H9 (cell line): Measurements from ENCODE around the gene USP6NL. TPM values are rescaled to one million over a fixed set of nuclear protein-coding genes. Genes with fewer than 3 reads are reported as not detected.

Source experiments
- DNase-seq: peaks from one replicate; pipeline ENCODE4 v3.0.0-alpha.2; 2017
- H2AFZ ChIP-seq: one replicate; pipeline ENCODE4 v1.6.1; 2013; ENCODE audit warnings: mild to moderate bottlenecking, low read length, control low read depth, moderate library complexity
- H2AK5ac ChIP-seq: 2 replicates; pipeline ENCODE4 v1.6.1; 2013; ENCODE audit warnings: low read length, control low read depth, mixed read lengths; ENCODE audit not compliant: insufficient read length
- H2BK120ac ChIP-seq: one replicate; pipeline ENCODE4 v1.6.1; 2013; ENCODE audit warnings: low read depth, mild to moderate bottlenecking, low read length, control low read depth, inconsistent platforms; ENCODE audit not compliant: poor library complexity, severe bottlenecking
- H2BK12ac ChIP-seq: 2 replicates; pipeline ENCODE4 v1.6.1; 2013; ENCODE audit warnings: low read length, control low read depth, mixed read lengths, low read depth; ENCODE audit not compliant: insufficient read length
- H2BK15ac ChIP-seq: 2 replicates; pipeline ENCODE4 v1.6.1; 2013; ENCODE audit warnings: low read depth, low read length, control low read depth
- H2BK20ac ChIP-seq: one replicate; pipeline ENCODE4 v1.6.1; 2013; ENCODE audit warnings: low read depth, mild to moderate bottlenecking, low read length, control low read depth, inconsistent platforms; ENCODE audit not compliant: poor library complexity, severe bottlenecking
- H2BK5ac ChIP-seq: 2 replicates; pipeline ENCODE4 v1.6.1; 2013; ENCODE audit warnings: low read length, control low read depth, mixed read lengths; ENCODE audit not compliant: insufficient read length
- H3K14ac ChIP-seq: 2 replicates; pipeline ENCODE4 v1.6.1; 2013; ENCODE audit warnings: low read length, control low read depth; ENCODE audit not compliant: insufficient read depth
- H3K18ac ChIP-seq: 2 replicates; pipeline ENCODE4 v1.6.1; 2013; ENCODE audit warnings: low read depth, mild to moderate bottlenecking, mixed read lengths, low read length, control low read depth; ENCODE audit not compliant: insufficient read length
- H3K23ac ChIP-seq: 2 replicates; pipeline ENCODE4 v1.6.1; 2013; ENCODE audit warnings: low read length, control low read depth, mixed read lengths, low read depth; ENCODE audit not compliant: insufficient read length
- H3K23me2 ChIP-seq: 2 replicates; pipeline ENCODE4 v1.6.1; 2013; ENCODE audit warnings: low read depth, mild to moderate bottlenecking, mixed read lengths, low read length, control low read depth; ENCODE audit not compliant: insufficient read length, poor library complexity, severe bottlenecking
- H3K27ac ChIP-seq: 2 replicates; pipeline ENCODE4 v1.5.1; 2013; ENCODE audit warnings: low read length, control low read depth, mixed read lengths, low read depth; ENCODE audit not compliant: insufficient read length
- H3K27me3 ChIP-seq: 2 replicates; pipeline ENCODE4 v1.6.1; 2013; ENCODE audit warnings: low read length, control low read depth, inconsistent platforms; ENCODE audit not compliant: insufficient read depth
- H3K4ac ChIP-seq: 2 replicates; pipeline ENCODE4 v1.6.1; 2013; ENCODE audit warnings: low read depth, mild to moderate bottlenecking, control low read depth, inconsistent platforms, low read length, moderate library complexity
- H3K4me1 ChIP-seq: 2 replicates; pipeline ENCODE4 v1.6.1; 2013; ENCODE audit warnings: low read length, control low read depth, inconsistent platforms; ENCODE audit not compliant: insufficient read depth
- H3K4me2 ChIP-seq: 2 replicates; pipeline ENCODE4 v1.6.1; 2013; ENCODE audit warnings: low read length, control low read depth, mixed read lengths; ENCODE audit not compliant: insufficient read length, insufficient read depth
- H3K56ac ChIP-seq: 2 replicates; pipeline ENCODE4 v1.6.1; 2013; ENCODE audit warnings: low read depth, mild to moderate bottlenecking, mixed read lengths, low read length, control low read depth; ENCODE audit not compliant: insufficient read length
- H3K79me1 ChIP-seq: 2 replicates; pipeline ENCODE4 v1.6.1; 2013; ENCODE audit warnings: low read depth, mild to moderate bottlenecking, moderate library complexity, low read length, control low read depth, inconsistent platforms; ENCODE audit not compliant: insufficient read depth, poor library complexity, severe bottlenecking
- H3K79me2 ChIP-seq: 2 replicates; pipeline ENCODE4 v1.6.1; 2013; ENCODE audit warnings: low read length, control low read depth, inconsistent platforms; ENCODE audit not compliant: insufficient read depth
- H3K9ac ChIP-seq: 2 replicates; pipeline ENCODE4 v1.6.1; 2013; ENCODE audit warnings: low read length, control low read depth, mixed read lengths; ENCODE audit not compliant: insufficient read length; ENCODE audit errors: extremely low read depth
- H3K9me3 ChIP-seq: one replicate; pipeline ENCODE4 v1.6.1; 2013; ENCODE audit warnings: low read depth, low read length, inconsistent platforms; ENCODE audit not compliant: control insufficient read depth
- H3T11ph ChIP-seq: one replicate; pipeline ENCODE4 v1.6.1; 2013; ENCODE audit warnings: mild to moderate bottlenecking, low read length, control low read depth, inconsistent platforms
- H4K20me1 ChIP-seq: one replicate; pipeline ENCODE4 v1.6.1; 2013; ENCODE audit not compliant: control insufficient read depth, insufficient read length, insufficient read depth
- H4K5ac ChIP-seq: 2 replicates; pipeline ENCODE4 v1.6.1; 2013; ENCODE audit warnings: low read depth, mild to moderate bottlenecking, mixed read lengths, low read length, control low read depth; ENCODE audit not compliant: insufficient read length
- H4K8ac ChIP-seq: replicated peaks from 2 replicates; pipeline ENCODE4 v1.6.1; 2013; ENCODE audit warnings: low read length, control low read depth, mixed read lengths, low read depth; ENCODE audit not compliant: insufficient read length
- H4K91ac ChIP-seq: 2 replicates; pipeline ENCODE4 v1.6.1; 2013; ENCODE audit warnings: low read depth, mild to moderate bottlenecking, moderate library complexity, mixed read lengths, low read length, control low read depth; ENCODE audit not compliant: insufficient read length
- H3K27ac Mint-ChIP-seq, 3 experiments: 2 replicates in 2 of 3; 3 replicates in 1 of 3; pipeline ENCODE4 v1.8.0; 2020 to 2021; ENCODE audit warnings: mixed read lengths in 3 of 3, mild to moderate bottlenecking in 1 of 3, moderate library complexity in 1 of 3
- H3K27me3 Mint-ChIP-seq: 2 replicates; pipeline ENCODE4 v1.8.0; 2021; ENCODE audit warnings: low read depth, mild to moderate bottlenecking, moderate library complexity, mixed read lengths
- H3K36me3 Mint-ChIP-seq, 3 experiments: 2 replicates in 2 of 3; 3 replicates in 1 of 3; pipeline ENCODE4 v1.8.0; 2020 to 2021; ENCODE audit warnings: low read depth in 3 of 3, mixed read lengths in 3 of 3; ENCODE audit not compliant: insufficient read depth in 1 of 3
- H3K4me1 Mint-ChIP-seq, 2 experiments: 2 replicates each; pipeline ENCODE4 v1.8.0; 2020; ENCODE audit warnings: mixed read lengths in 2 of 2
- H3K4me3 Mint-ChIP-seq, 2 experiments: 2 replicates in 1 of 2; 3 replicates in 1 of 2; pipeline ENCODE4 v1.8.0; 2020 to 2021; ENCODE audit warnings: mild to moderate bottlenecking in 2 of 2, mixed read lengths in 2 of 2, moderate library complexity in 1 of 2
- H3K9me3 Mint-ChIP-seq, 2 experiments: 2 replicates in 1 of 2; 3 replicates in 1 of 2; pipeline ENCODE4 v1.8.0; 2020; ENCODE audit warnings: mild to moderate bottlenecking in 2 of 2, mixed read lengths in 2 of 2, moderate library complexity in 1 of 2
- CTCF ChIP-seq: fragments of 200-600 bp; sonication (generic); conservative IDR thresholded peaks from 3 replicates; pipeline ENCODE4 v1.8.0; 2021; ENCODE audit warnings: antibody characterized with exemption, mild to moderate bottlenecking
- WGBS: extraction: QIAGEN DNeasy Blood & Tissue Kit; methylation state at CpG from one replicate; pipeline ENCODE4 v1.1.7; 2013; ENCODE audit warnings: missing lambda C conversion rate, low lambda C conversion rate, mixed read lengths; ENCODE audit not compliant: insufficient read length; ENCODE audit errors: extremely low coverage; 5-methylcytosine and 5-hydroxymethylcytosine counted together
- total RNA-seq: library from RNA; stranded (reverse); gene quantifications from 2 replicates; pipeline ENCODE4 v1.2.1, GENCODE V29; 2021

Gene USP6NL
- total RNA-seq, 1 experiment from 2014 or later = 28.3 TPM

GRCh38 chr10:11430421-11431215 lies 180.8 kb downstream of the USP6NL start:
- H2BK15ac ChIP-seq = no peak overlapping the region
- H4K5ac ChIP-seq = no peak overlapping the region
- no peak overlapping the region for H2BK120ac ChIP-seq
- no CpG with 5 or more reads among the region's 23 CpGs for WGBS
- no peak overlapping the region for H2AFZ ChIP-seq
- no peaks in the 10 kb centered on the region for H3K27me3 ChIP-seq
- no peak overlapping the region for H3T11ph ChIP-seq
- H3K27me3 Mint-ChIP-seq = no peaks in the 10 kb centered on the region; the same call in none of the 2 replicates
- H3K23me2 ChIP-seq = no peaks in the 10 kb centered on the region
- no peak overlapping the region for H3K4me3 Mint-ChIP-seq
- no peak overlapping the region for H3K23ac ChIP-seq
- peaks cover 23 to 38% of the 10 kb centered on the region in 2 experiments for H3K4me1 Mint-ChIP-seq
- H3K4me2 ChIP-seq = no peak overlapping the region
- H4K20me1 ChIP-seq = no peaks in the 10 kb centered on the region
- H3K79me1 ChIP-seq = no peaks in the 10 kb centered on the region
- no peak for TF ChIP-seq CTCF
- no peak overlapping the region for H3K9ac ChIP-seq
- no peak overlapping the region for H2BK5ac ChIP-seq
- no peak overlapping the region for H3K56ac ChIP-seq
- H3K9me3 Mint-ChIP-seq = peaks cover 10% of the 10 kb centered on the region in 2 experiments
- H3K27ac Mint-ChIP-seq = peak overlapping the region in 1 of 3 experiments; percentile 74; a peak in 1 of 7 replicates
- H3K14ac ChIP-seq = no peak overlapping the region
- peaks cover 4% of the 10 kb centered on the region; the same call in 1 of the 2 replicates for H3K4me1 ChIP-seq
- no peaks in the 10 kb centered on the region for H3K79me2 ChIP-seq
- no peak overlapping the region for H2BK20ac ChIP-seq
- peak; percentile 17 for DNase-seq
- H2AK5ac ChIP-seq = no peak overlapping the region
- no peaks in the 10 kb centered on the region for H3K9me3 ChIP-seq
- H3K4ac ChIP-seq = no peak overlapping the region
- peaks cover 4 to 13% (median 6%) of the 10 kb centered on the region in 3 experiments; a peak in 6 of 7 replicates for H3K36me3 Mint-ChIP-seq
- H2BK12ac ChIP-seq = no peak overlapping the region
- no peak overlapping the region for H4K91ac ChIP-seq
- H3K18ac ChIP-seq = no peak overlapping the region
- no peak overlapping the region for H4K8ac ChIP-seq
- H3K27ac ChIP-seq = no peak overlapping the region
